Endodermal cell (in vitro differentiated cells): ENCODE results near the gene ROBO1. TPM values are rescaled to one million over a fixed set of nuclear protein-coding genes. Genes with fewer than 3 reads are reported as not detected.

Experiments used
- DNase-seq: peaks from one replicate; pipeline ENCODE4 v3.0.0-alpha.2; 2017
- H3K27ac ChIP-seq: 2 replicates; pipeline ENCODE4 v1.5.1; 2013; ENCODE audit warnings: mild to moderate bottlenecking, low read depth, low read length, moderate library complexity
- H3K27me3 ChIP-seq: 2 replicates; pipeline ENCODE4 v1.6.1; 2013; ENCODE audit warnings: mild to moderate bottlenecking, low read length, moderate library complexity; ENCODE audit not compliant: insufficient read depth, control insufficient read depth, poor library complexity, severe bottlenecking
- H3K36me3 ChIP-seq: 2 replicates; pipeline ENCODE4 v1.7.0; 2013; ENCODE audit warnings: mild to moderate bottlenecking, low read length, moderate library complexity; ENCODE audit not compliant: control insufficient read depth, insufficient read depth
- H3K4me1 ChIP-seq: one replicate; pipeline ENCODE4 v1.7.0; 2013; ENCODE audit warnings: low read length; ENCODE audit not compliant: control insufficient read depth, insufficient read depth
- H3K4me3 ChIP-seq: 2 replicates; pipeline ENCODE4 v1.5.1; 2013; ENCODE audit warnings: mild to moderate bottlenecking, low read length, moderate library complexity
- H3K9ac ChIP-seq: 2 replicates; pipeline ENCODE4 v1.6.1; 2013; ENCODE audit warnings: mild to moderate bottlenecking, low read length, moderate library complexity; ENCODE audit not compliant: poor library complexity, severe bottlenecking; ENCODE audit errors: extremely low read depth
- H3K9me3 ChIP-seq: 2 replicates; pipeline ENCODE4 v1.6.1; 2013; ENCODE audit warnings: mild to moderate bottlenecking, low read length, moderate library complexity; ENCODE audit not compliant: control insufficient read depth
- H3K27ac Mint-ChIP-seq: 2 replicates; pipeline ENCODE4 v1.8.0; 2020; ENCODE audit warnings: mixed read lengths
- H3K27me3 Mint-ChIP-seq: 2 replicates; pipeline ENCODE4 v1.8.0; 2021; ENCODE audit warnings: mild to moderate bottlenecking, mixed read lengths; ENCODE audit not compliant: insufficient read depth
- H3K36me3 Mint-ChIP-seq: 2 replicates; pipeline ENCODE4 v1.8.0; 2020; ENCODE audit warnings: low read depth, mixed read lengths
- H3K4me1 Mint-ChIP-seq: 2 replicates; pipeline ENCODE4 v1.8.0; 2020; ENCODE audit warnings: mixed read lengths
- H3K4me3 Mint-ChIP-seq: 2 replicates; pipeline ENCODE4 v1.8.0; 2020; ENCODE audit warnings: mild to moderate bottlenecking, moderate library complexity, mixed read lengths
- H3K9me3 Mint-ChIP-seq: 2 replicates; pipeline ENCODE4 v1.8.0; 2020; ENCODE audit warnings: mild to moderate bottlenecking, mixed read lengths
- WGBS, 2 experiments: methylation state at CpG; one replicate each; pipeline versions ENCODE4 v1.1.5 to v1.1.7; 2013; ENCODE audit warnings: missing lambda C conversion rate in 2 of 2, mixed read lengths in 1 of 2; ENCODE audit not compliant: insufficient coverage in 1 of 2, insufficient read length in 1 of 2; 5-methylcytosine and 5-hydroxymethylcytosine counted together
- total RNA-seq, 2 donors: library from RNA; stranded (reverse); fragmentation: NEBNext Ultra II Directional in 1 of 2; extraction: Animal tissue kit (Norgen Biotek cat#: 25700) in 1 of 2; gene quantifications; 2 replicates in 1 of 2; 3 replicates in 1 of 2; pipeline ENCODE4 v1.2.1, GENCODE V29; 2021
- TF ChIP-seq, protein P1 (sequence below): fragments of 200-600 bp; sonication (generic); conservative IDR thresholded peaks from 2 replicates; pipeline ENCODE4 v1.5.0; 2021; ENCODE audit warnings: antibody characterized with exemption, mild to moderate bottlenecking

Gene ROBO1
- total RNA-seq, 2 donors from 2014 or later, result 74.8 to 75.9 TPM

DNA sequence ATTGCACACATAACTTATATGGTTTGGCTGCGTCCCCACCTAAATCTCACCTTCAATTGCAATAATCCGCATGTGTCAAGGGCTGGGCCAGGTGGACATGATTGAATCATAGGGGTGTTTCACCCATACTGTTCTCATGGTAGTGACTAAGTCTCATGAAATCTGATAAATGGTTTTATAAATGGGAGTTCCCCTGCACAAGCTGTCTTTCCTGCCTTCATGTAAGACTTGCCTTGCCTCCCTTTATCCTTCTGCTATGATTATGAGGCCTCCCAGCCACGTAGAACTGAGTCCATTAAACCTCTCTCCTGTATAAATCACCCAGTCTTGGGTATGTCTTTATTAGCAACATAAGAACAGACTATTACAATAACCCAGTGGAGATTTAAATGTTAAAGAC, 653.9 kb downstream of the ROBO1 start:
- Mint-ChIP-seq H3K36me3 (no peaks in the 10 kb centered on the region), H3K27me3 (no peaks in the 10 kb centered on the region), H3K9me3 (no peaks in the 10 kb centered on the region), H3K27ac (no peak overlapping the region), H3K4me1 (no peaks in the 10 kb centered on the region), H3K4me3 (no peak overlapping the region)
- H3K9me3 ChIP-seq, result no peaks in the 10 kb centered on the region
- no peaks in the 10 kb centered on the region for H3K27me3 ChIP-seq
- H3K27ac ChIP-seq, result no peak overlapping the region
- 89% methylated on average over 3 of the region's 3 CpGs; no CpG with 5 or more reads in 1 of the 2 experiments for WGBS, 2 experiments
- no peaks in the 10 kb centered on the region for H3K4me1 ChIP-seq
- H3K36me3 ChIP-seq, result no peaks in the 10 kb centered on the region
- TF ChIP-seq, protein P1, sequence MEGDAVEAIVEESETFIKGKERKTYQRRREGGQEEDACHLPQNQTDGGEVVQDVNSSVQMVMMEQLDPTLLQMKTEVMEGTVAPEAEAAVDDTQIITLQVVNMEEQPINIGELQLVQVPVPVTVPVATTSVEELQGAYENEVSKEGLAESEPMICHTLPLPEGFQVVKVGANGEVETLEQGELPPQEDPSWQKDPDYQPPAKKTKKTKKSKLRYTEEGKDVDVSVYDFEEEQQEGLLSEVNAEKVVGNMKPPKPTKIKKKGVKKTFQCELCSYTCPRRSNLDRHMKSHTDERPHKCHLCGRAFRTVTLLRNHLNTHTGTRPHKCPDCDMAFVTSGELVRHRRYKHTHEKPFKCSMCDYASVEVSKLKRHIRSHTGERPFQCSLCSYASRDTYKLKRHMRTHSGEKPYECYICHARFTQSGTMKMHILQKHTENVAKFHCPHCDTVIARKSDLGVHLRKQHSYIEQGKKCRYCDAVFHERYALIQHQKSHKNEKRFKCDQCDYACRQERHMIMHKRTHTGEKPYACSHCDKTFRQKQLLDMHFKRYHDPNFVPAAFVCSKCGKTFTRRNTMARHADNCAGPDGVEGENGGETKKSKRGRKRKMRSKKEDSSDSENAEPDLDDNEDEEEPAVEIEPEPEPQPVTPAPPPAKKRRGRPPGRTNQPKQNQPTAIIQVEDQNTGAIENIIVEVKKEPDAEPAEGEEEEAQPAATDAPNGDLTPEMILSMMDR, result no peak
- no peak overlapping the region for H3K4me3 ChIP-seq
- H3K9ac ChIP-seq, result no peak overlapping the region
- DNase-seq, result no peak

DNA sequence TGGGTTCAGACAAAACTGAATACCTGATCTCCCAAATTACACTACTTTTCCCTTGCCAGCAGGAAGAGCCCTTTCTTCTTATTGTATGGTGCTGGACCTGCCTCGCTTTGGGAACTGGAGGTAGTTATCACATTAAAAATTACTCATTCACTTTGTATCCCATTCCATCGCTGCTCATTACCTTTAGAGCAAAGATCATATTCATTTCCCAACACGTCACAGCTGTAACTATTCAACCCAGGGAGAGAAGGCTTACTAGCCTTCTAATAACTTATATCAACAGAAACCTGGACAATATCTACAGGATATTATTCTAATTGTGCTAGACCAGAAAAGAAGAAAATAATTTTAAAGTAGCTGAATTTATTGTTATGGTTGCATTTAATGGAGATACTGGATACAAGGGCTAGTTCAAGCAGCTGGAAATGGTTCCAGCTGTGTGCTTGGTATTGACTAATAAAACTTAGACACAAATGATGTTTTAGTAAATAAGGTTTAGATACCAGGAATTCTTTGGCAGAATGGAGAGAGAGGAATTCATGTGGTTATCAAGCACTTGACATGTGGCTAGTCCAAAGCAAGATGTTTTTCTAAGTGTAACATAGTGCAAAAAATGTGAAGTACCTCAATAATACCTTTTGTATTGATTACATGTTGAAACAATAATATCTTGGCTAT, 656.3 kb downstream of the ROBO1 start:
- Mint-ChIP-seq H3K9me3 (no peaks in the 10 kb centered on the region), H3K4me3 (no peak overlapping the region), H3K27ac (no peak overlapping the region), H3K36me3 (no peaks in the 10 kb centered on the region), H3K4me1 (no peaks in the 10 kb centered on the region), H3K27me3 (no peaks in the 10 kb centered on the region)
- DNase-seq, result no peak
- no peak overlapping the region for H3K4me3 ChIP-seq
- H3K9me3 ChIP-seq, result no peaks in the 10 kb centered on the region
- H3K36me3 ChIP-seq, result no peaks in the 10 kb centered on the region
- no peak overlapping the region for H3K9ac ChIP-seq
- TF ChIP-seq, protein P1, result no peak
- WGBS, 2 experiments, result 97 to 100% methylated on average over 2 to 3 of the region's 3 CpGs
- H3K27ac ChIP-seq, result no peak overlapping the region
- no peaks in the 10 kb centered on the region for H3K4me1 ChIP-seq
- no peaks in the 10 kb centered on the region for H3K27me3 ChIP-seq

DNA sequence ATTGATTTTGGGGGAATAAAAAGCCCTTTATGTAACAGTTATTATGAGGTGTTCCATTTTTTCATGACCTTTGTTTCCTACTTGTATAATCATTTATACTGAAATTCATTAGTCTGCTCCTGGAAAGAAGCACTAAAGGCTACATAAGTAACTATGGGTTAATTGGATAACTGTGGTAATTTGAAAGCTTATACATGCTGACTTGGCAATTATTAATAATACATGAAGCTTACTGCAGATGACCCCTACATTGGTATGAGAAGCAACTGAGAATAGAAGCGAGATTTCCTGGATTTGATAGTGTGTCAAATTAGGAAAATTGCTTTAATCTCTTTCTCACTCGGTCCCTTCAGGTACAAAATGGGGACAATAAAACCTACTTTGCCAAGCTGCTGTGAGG, 658.0 kb downstream of the ROBO1 start:
- Histone ChIP-seq H3K4me1 (no peaks in the 10 kb centered on the region), H3K9ac (no peak overlapping the region), H3K9me3 (no peaks in the 10 kb centered on the region), H3K4me3 (no peak overlapping the region), H3K27ac (no peak overlapping the region), H3K36me3 (no peaks in the 10 kb centered on the region), H3K27me3 (no peaks in the 10 kb centered on the region)
- Mint-ChIP-seq H3K9me3 (no peaks in the 10 kb centered on the region), H3K27me3 (no peaks in the 10 kb centered on the region), H3K27ac (no peak overlapping the region), H3K36me3 (no peaks in the 10 kb centered on the region), H3K4me3 (no peak overlapping the region), H3K4me1 (no peaks in the 10 kb centered on the region)
- DNase-seq, result no peak
- TF ChIP-seq, protein P1, result no peak
- 90 to 95% methylated on average over 2 of the region's 2 CpGs for WGBS, 2 experiments
